ENCODE results near the gene MACROH2A1. TPM values are rescaled to one million over a fixed set of nuclear protein-coding genes. Genes with fewer than 3 reads are reported as not detected.

The MACROH2A1 gene
- total RNA-seq (2014; rRNA removed; shearing (Covaris generic)): 311 and 355 TPM in 2 replicates
- polyA plus RNA-seq (2015; cell fraction: cytosol; rRNA removed): 178 and 196 TPM in 2 replicates
- polyA plus RNA-seq (2015; cell fraction: nucleus; rRNA removed): 265 and 281 TPM in 2 replicates

DNA sequence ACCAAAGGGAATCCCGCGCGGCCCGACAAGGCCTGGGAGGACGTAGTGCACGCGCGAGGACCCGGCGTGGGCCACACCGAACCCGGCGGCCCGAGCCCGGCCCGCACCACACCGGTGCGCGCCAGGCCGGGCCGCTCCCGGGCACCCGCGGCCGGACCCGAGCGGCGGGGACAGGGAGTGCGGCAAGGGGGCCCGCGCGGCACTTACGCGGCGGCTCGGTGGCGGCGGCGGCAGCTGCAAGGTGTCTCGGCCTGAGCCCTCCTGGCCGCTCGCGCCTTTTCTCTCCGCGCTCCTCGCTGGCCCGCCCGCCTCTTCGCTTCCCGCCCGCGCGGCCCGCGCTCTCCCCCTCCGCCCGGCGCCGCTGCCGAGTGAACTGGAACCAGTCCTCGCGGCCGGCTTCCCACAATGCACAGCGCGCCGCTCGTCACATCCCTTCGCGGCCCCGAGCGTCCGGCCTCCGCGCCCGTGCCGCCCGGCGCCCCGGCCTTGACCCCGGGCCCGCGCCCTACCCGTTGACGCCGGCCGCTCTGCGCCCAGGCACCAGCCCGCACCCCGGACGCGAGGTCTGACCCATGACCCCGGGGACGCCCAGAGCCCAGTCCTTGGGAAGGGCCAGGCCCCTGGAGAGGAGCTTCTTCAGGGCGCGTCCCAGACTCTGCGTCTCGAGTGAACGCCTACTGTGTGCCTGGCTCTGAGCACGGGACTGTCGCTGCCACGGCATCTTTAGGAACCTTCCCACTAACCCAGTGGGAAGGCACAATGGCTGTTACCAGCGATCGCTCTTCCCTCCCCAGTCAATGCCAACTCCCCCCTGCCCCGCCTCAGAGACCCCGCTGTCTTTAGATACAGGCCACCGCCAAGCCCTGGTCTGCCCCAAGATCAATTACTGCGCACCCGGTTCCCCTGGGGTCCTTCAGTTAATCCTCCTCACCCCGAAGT lies at the start of gene MACROH2A1:
TSS of gene MACROH2A1 (minus strand) at position 377 of the 939 bp plus-strand sequence. CDS start 10,138 bp downstream, outside the sequence.
- peak; percentile 64 for DNase-seq (ENCODE audit: low read depth)

DNA sequence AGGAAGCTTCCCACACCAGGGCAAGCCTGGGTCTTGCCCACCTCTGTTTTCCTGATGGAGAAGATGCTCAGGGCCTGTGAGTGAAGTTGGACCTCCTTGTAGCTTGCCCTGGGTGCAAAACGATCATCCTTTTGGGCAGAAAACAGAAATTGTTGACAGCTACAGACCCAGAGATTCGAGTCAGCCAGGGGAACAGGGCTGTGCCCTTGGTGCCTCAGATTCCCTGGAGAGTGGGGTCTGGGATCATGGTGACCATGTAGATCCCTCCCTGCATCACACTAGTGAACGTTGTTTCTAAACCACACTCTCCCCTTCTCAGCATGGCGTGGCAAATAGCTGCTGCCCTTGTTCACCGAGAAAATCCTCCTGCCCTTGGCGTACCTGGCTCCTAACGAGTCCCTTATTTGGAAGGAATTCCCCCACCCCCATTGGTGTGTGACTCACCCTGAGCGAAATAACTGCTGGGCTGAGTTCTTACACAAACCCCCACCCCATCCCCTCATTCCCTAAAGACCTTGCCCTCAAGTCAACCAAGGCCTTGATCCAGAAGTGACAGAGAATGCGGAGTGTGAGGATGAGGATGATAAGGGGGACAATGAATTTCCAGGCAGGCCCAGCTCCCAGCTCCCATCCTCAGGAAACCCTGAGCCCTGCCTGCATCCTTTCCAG lies 49.2 kb upstream of the MACROH2A1 start:
- no peak for DNase-seq (ENCODE audit: low read depth)

DNA sequence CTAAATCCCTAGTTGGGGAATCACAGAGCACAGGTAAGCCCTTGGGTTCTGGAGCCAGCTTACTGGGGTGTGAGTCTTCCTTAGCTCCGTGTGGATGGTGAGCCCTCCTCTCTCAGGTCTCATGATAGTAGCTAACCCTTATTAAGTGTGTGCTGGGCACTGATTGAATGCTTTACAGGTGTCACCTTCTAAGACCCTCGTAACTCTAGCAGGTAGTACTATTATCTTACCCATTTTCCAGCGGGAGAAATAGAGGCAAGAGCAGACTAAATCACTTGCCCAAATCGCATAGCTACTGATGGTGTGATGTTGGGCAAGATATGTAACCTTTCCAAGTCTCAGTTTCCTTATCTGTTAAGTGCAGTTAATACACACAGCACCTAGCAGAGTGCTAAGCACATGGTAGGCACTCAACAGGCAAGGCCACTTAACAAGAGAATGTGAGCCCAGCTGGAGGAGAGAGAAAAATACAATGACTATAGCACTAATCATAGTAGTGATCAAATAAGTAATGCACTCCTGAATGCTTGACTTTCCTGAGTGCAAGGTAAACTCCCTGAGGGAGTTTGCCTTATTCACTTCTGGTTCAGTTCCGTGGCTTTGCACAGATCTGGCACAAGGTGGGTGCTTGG lies 48.4 kb upstream of the MACROH2A1 start, which contains the start of gene DCANP1:
TSS of gene DCANP1 (minus strand) at position 51 of the 632 bp plus-strand sequence. CDS start 240 bp downstream, outside the sequence.
- no peak for DNase-seq (ENCODE audit: low read depth)

DNA sequence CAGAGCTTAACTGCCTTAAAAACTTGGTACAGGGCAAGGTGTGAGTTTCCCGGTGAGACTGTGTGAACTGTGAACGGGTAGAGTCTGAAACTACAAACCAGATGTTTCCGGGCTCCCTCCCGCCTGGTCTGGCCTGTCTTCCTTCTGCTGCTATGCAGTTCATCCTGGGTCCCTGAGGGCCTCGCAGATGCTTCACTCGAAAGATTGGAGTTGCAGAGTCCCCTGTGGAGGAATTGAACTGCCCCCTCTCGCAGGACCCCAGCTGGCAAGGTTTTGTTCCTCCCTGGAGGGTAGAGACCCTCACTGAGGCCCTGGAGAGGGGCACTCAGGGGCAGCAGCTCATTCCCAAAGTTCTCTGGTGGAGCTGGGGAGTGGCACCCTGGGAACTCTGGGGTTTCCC lies 47.6 kb upstream of the MACROH2A1 start:
- no peak for DNase-seq (ENCODE audit: low read depth)

- DNase-seq (ENCODE audit: low read depth): no peak
Measured at GRCh38 chr5:135446206-135446605, 47.2 kb upstream of the MACROH2A1 start.

GRCh38 chr5:135445306-135445985 lies 46.4 kb upstream of the MACROH2A1 start:
- DNase-seq (ENCODE audit: low read depth): no peak

DNA sequence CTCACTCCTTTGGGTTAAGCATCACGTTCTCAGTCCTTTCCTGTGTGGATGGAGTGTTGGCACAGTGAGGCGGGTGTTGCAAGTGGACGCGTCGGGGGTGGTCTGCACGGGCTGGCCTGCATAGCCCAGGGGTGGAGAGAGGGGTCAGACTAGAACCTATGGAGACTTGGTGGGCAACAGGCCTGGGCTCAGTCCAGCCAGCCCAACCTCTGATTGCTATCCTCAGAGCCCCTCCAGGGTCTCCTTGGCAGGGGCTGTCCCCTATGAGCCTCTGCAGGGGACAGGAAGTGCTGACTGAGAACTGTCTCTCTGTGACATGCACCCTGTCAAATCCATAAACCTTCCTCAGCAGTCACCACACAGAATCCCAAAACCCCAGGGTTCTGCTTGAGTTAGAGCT lies 45.9 kb upstream of the MACROH2A1 start:
- DNase-seq (ENCODE audit: low read depth): no peak

GRCh38 chr5:135444360-135444759 lies 45.3 kb upstream of the MACROH2A1 start:
- DNase-seq (ENCODE audit: low read depth): no peak

- DNase-seq (ENCODE audit: low read depth): no peak
Measured at GRCh38 chr5:135443161-135443960, 44.3 kb upstream of the MACROH2A1 start.

GRCh38 chr5:135442431-135443160 lies 43.6 kb upstream of the MACROH2A1 start:
- no peak for DNase-seq (ENCODE audit: low read depth)

DNA sequence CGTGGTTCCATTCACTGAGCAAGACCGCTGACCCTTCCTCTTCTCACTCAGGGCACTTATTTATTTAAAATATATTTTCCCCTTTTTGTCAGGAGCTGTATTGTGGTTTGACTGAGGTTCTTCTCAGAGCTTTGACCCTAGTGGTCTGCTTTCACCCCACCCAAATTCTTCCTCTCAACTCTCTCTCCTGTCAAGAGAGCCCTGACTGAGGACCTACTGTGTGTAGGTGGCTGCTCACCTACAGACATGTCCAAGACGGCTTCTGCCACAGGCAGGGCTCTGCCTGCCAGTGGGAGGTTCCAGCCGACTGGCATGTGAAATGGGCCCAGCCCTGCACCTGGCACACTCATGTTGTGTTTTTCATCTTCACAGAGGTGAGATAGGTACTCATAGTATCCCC lies 42.9 kb upstream of the MACROH2A1 start:
- DNase-seq (ENCODE audit: low read depth): no peak

DNA sequence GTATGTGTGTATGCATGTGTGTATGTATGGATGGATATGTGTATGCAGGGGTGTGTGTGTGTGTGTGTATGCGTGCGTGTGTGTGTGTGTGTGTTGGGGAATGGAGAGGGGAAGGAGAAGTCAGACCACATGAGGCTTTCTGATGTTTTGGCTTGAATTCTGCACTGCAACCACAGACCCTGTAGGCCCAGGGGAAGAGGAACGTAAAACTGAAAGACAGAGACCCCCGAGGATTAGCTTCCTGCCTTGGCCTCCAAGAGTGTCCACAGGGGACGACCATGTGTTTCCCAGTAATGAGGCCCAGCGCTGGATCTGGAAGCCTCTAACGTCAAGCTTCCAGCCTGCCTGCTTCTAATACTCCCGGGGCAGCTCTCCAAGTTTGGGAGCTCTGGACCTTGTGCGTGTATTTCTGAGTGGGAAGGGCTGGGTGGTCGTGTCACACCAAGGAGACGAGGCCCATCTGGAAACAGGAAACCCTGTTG lies 42.4 kb upstream of the MACROH2A1 start:
- no peak for DNase-seq (ENCODE audit: low read depth)

- DNase-seq (ENCODE audit: low read depth): no peak
Measured at GRCh38 chr5:135440916-135441315, 41.9 kb upstream of the MACROH2A1 start.

DNA sequence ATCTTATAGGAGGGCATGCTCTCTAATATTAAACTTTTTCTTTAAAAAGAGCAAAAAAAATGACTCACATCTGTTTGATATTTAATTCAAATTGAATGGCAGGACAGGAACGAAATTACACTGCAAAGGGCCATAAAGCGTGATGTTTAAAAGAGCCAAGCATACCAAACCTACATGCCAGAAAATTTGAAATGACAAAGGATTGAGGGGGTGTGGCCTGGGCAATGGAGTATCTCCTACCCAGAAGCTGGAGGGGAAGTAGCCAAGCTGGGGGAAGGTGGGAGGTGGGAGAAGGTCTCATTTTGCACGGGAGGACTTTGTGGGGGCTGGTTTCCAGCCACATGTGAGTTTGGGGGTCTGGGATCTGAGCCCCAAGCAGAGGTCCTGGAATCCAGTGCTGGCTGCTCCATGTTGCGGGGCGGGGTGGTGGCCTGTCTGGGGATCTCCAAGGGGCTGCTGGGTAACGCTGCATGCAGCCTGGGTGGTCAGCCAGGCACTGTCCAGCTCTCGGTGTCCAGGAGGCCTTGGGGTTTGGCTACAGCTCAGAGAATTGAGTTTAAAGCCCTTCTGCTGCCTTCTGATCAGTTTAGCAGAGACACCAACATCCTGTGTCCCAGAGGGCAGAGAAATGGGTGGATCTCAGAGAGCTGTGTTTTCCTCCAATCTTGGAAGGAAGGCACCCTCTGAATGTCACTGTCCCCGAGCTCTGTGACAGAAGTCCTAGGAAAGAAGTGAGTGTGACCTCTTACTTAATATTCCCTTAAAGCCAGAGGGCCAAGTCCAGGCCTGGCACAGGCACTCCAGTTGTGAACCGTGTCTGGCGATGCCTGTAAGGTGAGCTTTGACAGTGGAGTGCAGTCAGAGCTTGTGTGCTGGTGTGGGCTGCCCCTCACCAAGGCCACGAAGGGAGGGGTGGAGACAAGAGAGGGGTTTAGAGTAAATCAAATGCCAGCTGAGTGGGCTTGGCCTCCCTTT lies 40.5 kb upstream of the MACROH2A1 start:
- DNase-seq (ENCODE audit: low read depth): no peak

GRCh38 chr5:135438636-135439221 lies 39.7 kb upstream of the MACROH2A1 start:
- DNase-seq (ENCODE audit: low read depth): no peak

DNA sequence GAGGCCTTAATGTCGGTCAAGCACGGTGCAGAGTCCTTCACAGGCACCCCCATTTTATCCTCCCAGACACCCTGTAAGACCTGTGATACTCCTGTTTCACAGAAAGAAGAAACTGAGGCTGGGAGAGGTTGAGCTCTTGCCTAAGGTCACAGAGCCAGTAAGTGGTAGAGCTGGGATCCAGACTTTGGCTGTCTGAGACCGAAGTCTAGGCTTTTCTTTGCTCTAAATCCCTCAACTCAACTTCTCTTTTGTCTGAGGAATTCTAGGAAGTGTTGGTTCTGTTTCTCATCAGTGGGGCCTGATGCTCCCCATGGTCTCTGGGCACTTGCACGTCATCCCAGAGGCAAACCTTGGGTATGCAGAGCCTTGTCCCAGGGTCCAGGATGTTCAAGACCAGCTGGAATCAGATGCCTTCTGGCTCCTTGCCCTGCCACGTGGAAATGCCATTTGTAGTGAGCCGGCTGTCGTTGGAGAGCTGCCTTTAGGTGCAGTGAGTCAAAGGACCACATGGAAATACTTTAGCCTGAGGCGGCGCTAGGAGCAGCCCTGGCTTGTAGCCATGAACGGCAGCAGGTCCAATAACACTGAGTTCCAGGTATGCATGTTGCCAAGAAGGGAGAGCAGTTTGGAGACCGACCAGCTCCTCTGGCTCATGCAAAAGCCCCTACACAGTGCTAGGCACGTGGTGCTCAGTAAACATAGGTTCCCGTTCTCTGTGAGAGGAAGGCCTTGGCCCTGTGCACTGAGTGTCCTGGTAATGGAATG lies 38.9 kb upstream of the MACROH2A1 start:
- DNase-seq (ENCODE audit: low read depth): peak; percentile 82

GRCh38 chr5:135437422-135437795 lies 38.4 kb upstream of the MACROH2A1 start:
- DNase-seq (ENCODE audit: low read depth): no peak

All from HT1080 (cell line).